Mucosa of rectum (tissue), 2 donors: ENCODE data around the gene POLR2E.
A peak's percentile ranks its signal among the peaks of the same experiment; 100 is the strongest.

Experiments used
- H3K27ac ChIP-seq, 2 donors: one replicate each; pipeline ENCODE4 v1.7.0; 2013; ENCODE audit warnings: inconsistent platforms in 2 of 2, low read depth in 2 of 2, low read length in 2 of 2
- H3K27me3 ChIP-seq, 2 donors: one replicate each; pipeline ENCODE4 v1.7.0; 2013; ENCODE audit warnings: low read length in 2 of 2; ENCODE audit not compliant: control insufficient read depth in 2 of 2, insufficient read depth in 2 of 2
- H3K36me3 ChIP-seq, 2 donors: one replicate each; pipeline ENCODE4 v1.7.0; 2013; ENCODE audit warnings: low read length in 2 of 2; ENCODE audit not compliant: control insufficient read depth in 2 of 2, insufficient read depth in 2 of 2
- H3K4me1 ChIP-seq, 2 donors: one replicate each; pipeline ENCODE4 v1.7.0; 2013; ENCODE audit warnings: low read length in 2 of 2, mild to moderate bottlenecking in 1 of 2; ENCODE audit not compliant: control insufficient read depth in 2 of 2, insufficient read depth in 2 of 2
- H3K4me3 ChIP-seq, 2 donors: one replicate each; pipeline ENCODE4 v1.7.0; 2013; ENCODE audit warnings: low read length in 2 of 2
- H3K9ac ChIP-seq, 2 donors: one replicate each; pipeline ENCODE4 v1.7.0; 2013; ENCODE audit warnings: low read length in 2 of 2, low read depth in 1 of 2, mild to moderate bottlenecking in 1 of 2
- H3K9me3 ChIP-seq, 2 donors: one replicate each; pipeline ENCODE4 v1.7.0; 2013; ENCODE audit warnings: low read length in 2 of 2; ENCODE audit not compliant: control insufficient read depth in 2 of 2
- donor health status: healthy.
- donor health status: Normal muscosa, but diverticular disease.

The POLR2E gene

GRCh38 chr19:1111641-1112267 is 16.6 kb upstream of the POLR2E start:
- Histone ChIP-seq H3K9me3 (no peaks in the 10 kb centered on the region), H3K36me3 (peaks cover 13 to 26% of the 10 kb centered on the region in 2 donors), H3K27ac (peak overlapping the region; percentile 42 to 48)

GRCh38 chr19:1110809-1111640 is 15.8 kb upstream of the POLR2E start:
- Histone ChIP-seq H3K27me3 (no peaks in the 10 kb centered on the region), H3K27ac (no peak overlapping the region), H3K4me3 (no peak overlapping the region), H3K4me1 (peaks cover 17 to 20% of the 10 kb centered on the region in 2 donors), H3K9ac (no peak overlapping the region), H3K9me3 (no peaks in the 10 kb centered on the region), H3K36me3 (peaks cover 9 to 22% of the 10 kb centered on the region in 2 donors)

More at GRCh38 chr19:1111641-1112267, 16.6 kb upstream of the POLR2E start:
- no peaks in the 10 kb centered on the region for H3K27me3 ChIP-seq
- H3K4me3 ChIP-seq = no peak overlapping the region
- H3K4me1 ChIP-seq = peaks cover 14 to 20% of the 10 kb centered on the region in 2 donors
- no peak overlapping the region for H3K9ac ChIP-seq

GRCh38 chr19:1109697-1110671 is 14.8 kb upstream of the POLR2E start:
- Histone ChIP-seq H3K9ac (no peak overlapping the region), H3K36me3 (peaks cover 9 to 22% of the 10 kb centered on the region in 2 donors), H3K27me3 (no peaks in the 10 kb centered on the region), H3K9me3 (no peaks in the 10 kb centered on the region), H3K27ac (no peak overlapping the region), H3K4me1 (peaks cover 17 to 25% of the 10 kb centered on the region in 2 donors), H3K4me3 (no peak overlapping the region)

GRCh38 chr19:1109032-1109551 is 13.9 kb upstream of the POLR2E start:
- Histone ChIP-seq H3K9me3 (no peaks in the 10 kb centered on the region), H3K36me3 (peaks cover 5 to 18% of the 10 kb centered on the region in 2 donors), H3K9ac (no peak overlapping the region), H3K4me1 (peaks cover 17 to 28% of the 10 kb centered on the region in 2 donors), H3K27ac (no peak overlapping the region), H3K4me3 (no peak overlapping the region), H3K27me3 (no peaks in the 10 kb centered on the region)

- no peaks in the 10 kb centered on the region for H3K27me3 ChIP-seq
- no peaks in the 10 kb centered on the region for H3K9me3 ChIP-seq
- H3K9ac ChIP-seq = no peak overlapping the region
- no peak overlapping the region for H3K27ac ChIP-seq
- H3K4me3 ChIP-seq = no peak overlapping the region
- peaks cover 3 to 14% of the 10 kb centered on the region in 2 donors for H3K36me3 ChIP-seq
- peaks cover 11 to 22% of the 10 kb centered on the region in 2 donors for H3K4me1 ChIP-seq
Measured at GRCh38 chr19:1108291-1109031, 13.3 kb upstream of the POLR2E start.

GRCh38 chr19:1107661-1108261 is 12.6 kb upstream of the POLR2E start:
- Histone ChIP-seq H3K9me3 (no peaks in the 10 kb centered on the region), H3K4me1 (peaks cover 15 to 22% of the 10 kb centered on the region in 2 donors), H3K27me3 (no peaks in the 10 kb centered on the region), H3K9ac (no peak overlapping the region), H3K4me3 (no peak overlapping the region), H3K36me3 (peaks cover 3 to 13% of the 10 kb centered on the region in 2 donors), H3K27ac (no peak overlapping the region)

GRCh38 chr19:1106841-1107660 is 11.9 kb upstream of the POLR2E start:
- H3K27ac ChIP-seq = no peak overlapping the region
- peaks cover 15 to 22% of the 10 kb centered on the region in 2 donors for H3K4me1 ChIP-seq
- no peak overlapping the region for H3K9ac ChIP-seq
- peaks cover 3 to 11% of the 10 kb centered on the region in 2 donors for H3K36me3 ChIP-seq
- no peak overlapping the region for H3K4me3 ChIP-seq
- H3K9me3 ChIP-seq = no peaks in the 10 kb centered on the region
- no peaks in the 10 kb centered on the region for H3K27me3 ChIP-seq

- peaks cover 24% of the 10 kb centered on the region in 2 donors for H3K4me1 ChIP-seq
- H3K27me3 ChIP-seq = no peaks in the 10 kb centered on the region
- no peaks in the 10 kb centered on the region for H3K9me3 ChIP-seq
- no peak overlapping the region for H3K4me3 ChIP-seq
- peaks cover 3 to 11% of the 10 kb centered on the region in 2 donors for H3K36me3 ChIP-seq
- no peak overlapping the region for H3K9ac ChIP-seq
- no peak overlapping the region for H3K27ac ChIP-seq
Measured at GRCh38 chr19:1105873-1106840, 11.0 kb upstream of the POLR2E start.
